HG03045 (cell line): Measurements from ENCODE around the gene LRRC8B.
A peak's percentile ranks its signal among the peaks of the same experiment; 100 is the strongest.
"Not testable (repeated sequence)": the region's sequence is repeated elsewhere in the genome, so short reads cannot be mapped to it uniquely, and the experiment has no call there.

ENCODE experiments used
- ATAC-seq: cut with Tn5 transposase; IDR thresholded peaks from one replicate; pipeline ENCODE4 v1.9.1; 2021; ENCODE audit warnings: mild to moderate bottlenecking, moderate library complexity; ENCODE audit not compliant: unreplicated experiment

The LRRC8B gene

GRCh38 chr1:89523572-89524368 lies 859 bp upstream of the LRRC8B start:
- peak; percentile 25 for ATAC-seq

- ATAC-seq: peak; percentile 33
Observed at GRCh38 chr1:89525169-89525855, 683 bp downstream of the LRRC8B start.

- no peak for ATAC-seq
Observed at GRCh38 chr1:89527256-89527655, 2.6 kb downstream of the LRRC8B start.

GRCh38 chr1:89527750-89528381 lies 3.2 kb downstream of the LRRC8B start:
- no peak for ATAC-seq

- no peak for ATAC-seq
Observed at GRCh38 chr1:89528382-89528780, 3.8 kb downstream of the LRRC8B start.

GRCh38 chr1:89529196-89529595 lies 4.6 kb downstream of the LRRC8B start:
- ATAC-seq: no peak

- ATAC-seq: no peak
Observed at GRCh38 chr1:89530444-89531089, 5.9 kb downstream of the LRRC8B start.

GRCh38 chr1:89531480-89532139 lies 7.0 kb downstream of the LRRC8B start:
- ATAC-seq: no peak

GRCh38 chr1:89532228-89532627 lies 7.6 kb downstream of the LRRC8B start:
- ATAC-seq: no peak

GRCh38 chr1:89532866-89533265 lies 8.2 kb downstream of the LRRC8B start:
- ATAC-seq: no peak

- ATAC-seq: no peak
Observed at GRCh38 chr1:89535537-89535936, 10.9 kb downstream of the LRRC8B start.

- ATAC-seq: no peak
Observed at GRCh38 chr1:89536555-89537341, 12.1 kb downstream of the LRRC8B start.

- ATAC-seq: no peak
Observed at GRCh38 chr1:89538361-89538760, 13.7 kb downstream of the LRRC8B start.

- no peak for ATAC-seq
Observed at GRCh38 chr1:89539128-89539527, 14.5 kb downstream of the LRRC8B start.

GRCh38 chr1:89540406-89540970 lies 15.9 kb downstream of the LRRC8B start:
- no peak for ATAC-seq

GRCh38 chr1:89542345-89542744 lies 17.7 kb downstream of the LRRC8B start:
- no peak for ATAC-seq

- ATAC-seq: not testable (repeated sequence)
Observed at GRCh38 chr1:89543632-89544031, 19.0 kb downstream of the LRRC8B start.

GRCh38 chr1:89545264-89546038 lies 20.8 kb downstream of the LRRC8B start:
- no peak for ATAC-seq
